LNCAP (cell line): ENCODE data around the gene CECR2.

Source experiments
- TF ChIP-seq, protein P1 (sequence below): fragments of 450-650 bp; IDR thresholded peaks from 2 replicates; pipeline ENCODE4 v1.5.1; 2017; ENCODE audit warnings: mild to moderate bottlenecking

Gene CECR2

DNA sequence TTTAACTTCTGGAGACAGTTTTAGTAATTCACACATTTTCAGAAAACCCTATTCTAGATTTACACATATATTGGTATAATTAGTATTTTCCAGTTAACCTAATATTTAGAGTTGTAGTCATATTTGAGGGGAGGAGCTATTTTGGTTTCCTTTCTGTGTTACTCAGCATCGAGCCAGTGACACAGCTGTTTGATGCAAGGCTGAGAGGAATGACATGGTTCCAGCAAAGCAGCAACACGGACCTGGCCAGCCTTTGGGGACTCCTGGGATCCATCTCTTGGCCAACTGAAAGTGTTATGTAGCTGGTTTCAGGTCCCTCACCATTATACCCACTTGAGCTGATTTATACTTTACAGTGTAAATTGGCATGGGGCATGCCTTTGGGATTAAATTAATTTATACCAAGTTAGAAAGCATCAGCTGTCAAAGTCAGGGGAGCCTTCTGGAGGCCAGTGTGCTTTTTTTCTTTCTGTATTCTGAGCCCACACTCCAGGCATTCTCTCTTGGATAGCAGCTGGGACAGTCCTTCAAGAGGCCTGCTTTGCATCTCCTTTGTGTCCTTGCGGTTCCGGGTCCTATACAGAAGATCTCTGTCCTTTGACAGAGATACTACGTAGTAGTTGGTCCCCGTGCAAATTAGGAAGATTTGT is 102.8 kb downstream of the CECR2 start:
- TF ChIP-seq, protein P1, sequence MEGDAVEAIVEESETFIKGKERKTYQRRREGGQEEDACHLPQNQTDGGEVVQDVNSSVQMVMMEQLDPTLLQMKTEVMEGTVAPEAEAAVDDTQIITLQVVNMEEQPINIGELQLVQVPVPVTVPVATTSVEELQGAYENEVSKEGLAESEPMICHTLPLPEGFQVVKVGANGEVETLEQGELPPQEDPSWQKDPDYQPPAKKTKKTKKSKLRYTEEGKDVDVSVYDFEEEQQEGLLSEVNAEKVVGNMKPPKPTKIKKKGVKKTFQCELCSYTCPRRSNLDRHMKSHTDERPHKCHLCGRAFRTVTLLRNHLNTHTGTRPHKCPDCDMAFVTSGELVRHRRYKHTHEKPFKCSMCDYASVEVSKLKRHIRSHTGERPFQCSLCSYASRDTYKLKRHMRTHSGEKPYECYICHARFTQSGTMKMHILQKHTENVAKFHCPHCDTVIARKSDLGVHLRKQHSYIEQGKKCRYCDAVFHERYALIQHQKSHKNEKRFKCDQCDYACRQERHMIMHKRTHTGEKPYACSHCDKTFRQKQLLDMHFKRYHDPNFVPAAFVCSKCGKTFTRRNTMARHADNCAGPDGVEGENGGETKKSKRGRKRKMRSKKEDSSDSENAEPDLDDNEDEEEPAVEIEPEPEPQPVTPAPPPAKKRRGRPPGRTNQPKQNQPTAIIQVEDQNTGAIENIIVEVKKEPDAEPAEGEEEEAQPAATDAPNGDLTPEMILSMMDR = no peak

DNA sequence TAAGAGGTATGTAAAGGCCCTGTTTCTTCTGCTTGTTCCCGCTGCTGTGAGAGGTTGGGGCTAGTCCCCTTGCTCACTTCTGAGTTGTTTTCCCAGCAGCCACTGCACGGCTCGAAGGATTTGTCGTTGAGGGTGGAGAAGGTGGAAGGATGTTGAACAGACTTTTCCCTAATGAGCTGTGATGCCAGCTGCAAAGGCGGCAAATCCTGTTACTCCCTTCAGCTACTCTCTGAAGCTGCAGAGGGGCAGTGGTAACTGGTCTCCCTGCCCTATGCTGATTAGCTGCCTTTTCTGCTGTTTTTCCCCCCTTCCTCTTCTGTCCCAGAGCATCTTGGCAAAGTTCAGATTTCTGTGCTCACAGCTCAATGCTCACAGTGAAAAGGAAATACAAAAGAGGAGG is 103.7 kb downstream of the CECR2 start:
- TF ChIP-seq, protein P1 = no peak

DNA sequence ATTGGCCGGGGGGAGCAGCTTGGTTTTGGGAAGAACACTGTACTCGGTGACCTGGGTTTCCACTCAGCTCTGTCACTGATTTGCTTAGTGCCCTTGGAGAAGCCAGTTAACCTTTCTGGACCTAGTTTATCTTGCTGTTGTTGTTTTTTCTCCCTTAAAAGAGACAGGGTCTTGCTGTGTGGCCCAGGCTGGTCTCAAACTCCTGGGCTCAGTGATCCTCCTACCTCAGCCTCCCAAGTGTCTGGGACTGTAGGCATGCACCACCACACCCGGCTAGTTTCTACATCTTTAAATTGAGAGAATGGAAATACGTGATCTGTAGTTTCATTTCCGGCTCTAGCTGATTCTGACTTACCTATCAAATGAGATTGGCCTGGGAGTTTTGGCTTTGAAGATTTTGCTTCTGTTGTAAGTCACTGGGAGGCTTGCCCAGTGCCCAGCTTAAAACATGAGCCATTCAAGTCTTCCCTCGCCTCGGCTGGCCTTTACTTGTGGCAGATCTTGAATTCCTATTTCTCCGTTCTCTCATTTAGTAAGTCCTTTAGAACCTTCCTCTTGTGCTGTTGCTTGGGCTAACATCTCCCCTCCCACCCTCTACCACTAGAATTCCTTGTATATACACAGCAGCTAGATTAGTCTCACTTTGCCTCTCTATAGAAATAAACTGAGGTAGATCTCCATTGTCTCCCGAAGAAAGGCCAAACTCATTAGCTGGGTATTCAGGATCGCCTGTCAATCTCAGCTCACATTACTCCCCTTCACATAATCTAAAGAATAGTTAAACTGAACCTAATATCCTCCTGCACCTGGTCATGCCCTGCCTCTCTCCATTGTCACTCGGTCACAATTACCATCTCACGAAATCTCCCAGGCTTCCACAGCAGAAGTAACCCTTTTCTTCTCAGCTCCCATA is 106.3 kb downstream of the CECR2 start:
- TF ChIP-seq, protein P1 = no peak

DNA sequence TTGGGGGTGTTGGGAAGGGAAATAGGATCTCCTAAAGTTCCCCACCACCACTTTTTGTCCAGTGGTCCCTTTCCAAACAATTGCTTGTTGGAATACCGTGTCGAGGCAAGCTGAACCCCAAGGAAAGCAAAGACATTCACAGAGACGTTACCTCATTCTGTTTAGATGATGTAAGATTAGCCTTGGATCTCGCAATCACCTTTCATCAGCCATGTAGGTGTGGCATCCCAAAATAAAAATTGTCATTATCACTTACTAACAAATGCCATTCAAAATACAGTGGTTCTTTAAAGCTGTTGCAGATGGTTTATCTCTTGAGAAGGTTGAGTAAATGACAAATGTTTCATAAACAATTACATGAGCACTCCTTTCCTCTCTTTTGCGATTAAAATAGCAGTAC is 107.6 kb downstream of the CECR2 start:
- TF ChIP-seq, protein P1 = no peak

DNA sequence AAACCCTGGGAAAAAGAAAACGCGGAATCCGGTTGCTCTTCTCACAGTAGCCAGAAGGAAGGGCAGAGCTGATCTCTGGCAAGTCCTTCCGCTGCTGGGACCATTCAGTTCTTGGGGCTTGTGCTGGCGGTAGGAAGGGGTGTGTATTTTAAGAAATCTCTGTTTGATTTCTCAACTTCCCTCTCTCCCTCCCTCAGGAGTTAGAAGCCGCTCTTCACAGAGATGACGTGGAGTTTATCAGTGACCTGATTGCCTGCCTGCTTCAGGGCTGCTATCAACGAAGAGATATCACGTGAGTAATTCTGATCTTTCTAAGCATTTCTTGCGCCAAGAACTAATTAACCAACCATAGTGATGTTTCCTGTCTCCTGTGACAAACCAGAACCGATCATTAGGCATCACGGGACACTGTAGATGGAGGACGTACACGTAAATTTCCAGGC is 108.2 kb downstream of the CECR2 start:
- TF ChIP-seq, protein P1 = no peak

DNA sequence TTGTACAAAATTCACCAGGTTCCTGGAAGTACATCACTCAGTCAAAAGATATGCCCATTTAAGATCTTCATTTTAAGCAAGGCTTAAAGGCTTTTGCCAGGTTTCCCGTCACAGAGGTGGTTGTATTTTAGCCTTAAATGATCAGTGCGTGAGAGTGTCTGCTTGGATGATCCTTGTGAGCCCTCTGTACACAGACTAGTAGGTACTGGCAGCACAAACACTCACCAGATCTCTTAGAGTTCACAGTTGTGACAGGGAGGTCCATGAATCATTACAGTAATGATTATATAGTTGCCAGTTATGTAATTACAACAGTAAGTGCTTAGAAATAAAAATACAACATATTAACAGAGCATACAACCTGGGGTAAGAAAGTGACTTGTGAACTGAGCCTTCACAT is 109.9 kb downstream of the CECR2 start:
- TF ChIP-seq, protein P1 = no peak

DNA sequence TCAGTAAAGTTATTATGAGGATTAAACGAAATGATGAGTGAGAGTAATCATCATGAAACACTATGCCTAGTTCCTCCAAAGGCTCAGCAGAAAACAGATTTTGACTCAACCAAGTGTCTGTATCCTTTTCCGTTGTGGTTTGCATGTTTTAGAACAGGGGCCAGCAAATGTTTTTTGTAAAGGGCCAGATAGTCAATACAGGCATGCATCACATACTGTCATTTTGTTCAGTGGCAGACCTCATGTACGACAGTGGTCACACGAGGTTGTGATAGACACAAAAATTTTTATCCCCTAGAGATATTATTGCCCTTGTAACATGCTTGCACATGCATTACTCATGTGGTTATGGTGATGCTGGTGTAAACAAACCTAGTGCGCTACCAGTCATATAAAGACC is 112.2 kb downstream of the CECR2 start:
- TF ChIP-seq, protein P1 = no peak
